IMR-90 (cell line): ENCODE results near the gene TBX3. TPM values are rescaled to one million over a fixed set of nuclear protein-coding genes. Genes with fewer than 3 reads are reported as not detected.

Experiments used
- ATAC-seq: fragments of 200-7000 bp; cut with Tn5 transposase; 2 replicates; pipeline ENCODE4 v1.9.1; 2020; ENCODE audit warnings: low read depth, mild to moderate bottlenecking, moderate library complexity
- BruUV-seq: library from RNA; stranded (reverse); fragments of 400-500 nt; replicated peaks from 2 replicates; lab custom pipeline; 2021; lab: Mats Ljungman, UMichigan
- CTCF ChIA-PET: fragments of 300-600 bp; formaldehyde crosslinking; extraction: SDS; loops from one replicate; lab custom pipeline; 2021; ENCODE audit warnings: antibody characterized with exemption; lab: Yijun Ruan, JAX
- POLR2A ChIA-PET: fragments of 300-600 bp; sonication (Branson Sonifier 250); formaldehyde crosslinking; loops from one replicate; lab custom pipeline; 2022; ENCODE audit warnings: antibody characterized with exemption; ENCODE audit not compliant: unreplicated experiment; lab: Charles Lee
- DNase-seq: peaks from one replicate; pipeline ENCODE4 v3.0.0; 2013
- H2AFZ ChIP-seq: replicated peaks from 2 replicates; pipeline ENCODE3; 2013; ENCODE audit warnings: low read length, mild to moderate bottlenecking; ENCODE audit not compliant: poor library complexity
- H2AK5ac ChIP-seq: 2 replicates; pipeline ENCODE4 v1.6.1; 2013; ENCODE audit warnings: low read depth, low read length, inconsistent platforms
- H2AK9ac ChIP-seq: replicated peaks from 2 replicates; pipeline ENCODE3; 2013; ENCODE audit warnings: mild to moderate bottlenecking, low read depth, low read length, moderate library complexity; ENCODE audit not compliant: poor library complexity
- H2BK120ac ChIP-seq: 2 replicates; pipeline ENCODE4 v1.6.1; 2013; ENCODE audit warnings: low read depth, low read length, inconsistent platforms
- H2BK15ac ChIP-seq: 3 replicates; pipeline ENCODE4 v1.6.1; 2013; ENCODE audit warnings: low read depth, low read length, inconsistent platforms
- H2BK20ac ChIP-seq: 2 replicates; pipeline ENCODE4 v1.6.1; 2013; ENCODE audit warnings: low read depth, mild to moderate bottlenecking, inconsistent platforms, low read length, moderate library complexity
- H2BK5ac ChIP-seq: 2 replicates; pipeline ENCODE4 v1.6.1; 2013; ENCODE audit warnings: mild to moderate bottlenecking, low read depth, low read length, inconsistent platforms; ENCODE audit not compliant: poor library complexity, severe bottlenecking
- H3K14ac ChIP-seq: replicated peaks from 2 replicates; pipeline ENCODE4 v1.6.1; 2013; ENCODE audit warnings: low read depth, low read length, inconsistent platforms
- H3K18ac ChIP-seq: 2 replicates; pipeline ENCODE4 v1.6.1; 2013; ENCODE audit warnings: low read depth, low read length, control low read depth
- H3K23ac ChIP-seq: 2 replicates; pipeline ENCODE4 v1.6.1; 2013; ENCODE audit warnings: low read depth, low read length, inconsistent platforms
- H3K27ac ChIP-seq: 2 replicates; pipeline ENCODE4 v1.5.1; 2013; ENCODE audit warnings: mild to moderate bottlenecking, control low read depth, low read length; ENCODE audit not compliant: insufficient read depth
- H3K27me3 ChIP-seq: 2 replicates; pipeline ENCODE4 v1.6.1; 2013; ENCODE audit warnings: low read length; ENCODE audit not compliant: control insufficient read depth, insufficient read depth
- H3K36me3 ChIP-seq: 2 replicates; pipeline ENCODE4 v1.6.1; 2013; ENCODE audit warnings: low read length, mixed read lengths; ENCODE audit not compliant: control insufficient read depth, insufficient read depth
- H3K4ac ChIP-seq: 2 replicates; pipeline ENCODE4 v1.6.1; 2013; ENCODE audit warnings: low read depth, low read length, inconsistent platforms
- H3K4me1 ChIP-seq: 2 replicates; pipeline ENCODE4 v1.6.1; 2013; ENCODE audit warnings: low read length, mixed read lengths; ENCODE audit not compliant: control insufficient read depth, insufficient read depth
- H3K4me2 ChIP-seq: 2 replicates; pipeline ENCODE4 v1.6.1; 2013; ENCODE audit warnings: low read depth, mild to moderate bottlenecking, control low read depth, low read length, moderate library complexity
- H3K4me3 ChIP-seq: 2 replicates; pipeline ENCODE4 v1.5.1; 2013; ENCODE audit warnings: low read depth, mild to moderate bottlenecking, control low read depth, low read length, moderate library complexity; ENCODE audit not compliant: insufficient read depth
- H3K56ac ChIP-seq: 2 replicates; pipeline ENCODE4 v1.6.1; 2013; ENCODE audit warnings: low read length, inconsistent platforms; ENCODE audit not compliant: insufficient read depth; ENCODE audit errors: extremely low read depth
- H3K79me1 ChIP-seq, 2 experiments: 2 replicates each; pipeline ENCODE4 v1.6.1; 2013; ENCODE audit warnings: low read length in 2 of 2, inconsistent platforms in 1 of 2, low read depth in 1 of 2
- H3K9ac ChIP-seq: 2 replicates; pipeline ENCODE4 v1.6.1; 2013; ENCODE audit warnings: low read depth, low read length, control low read depth
- H3K9me1 ChIP-seq: 2 replicates; pipeline ENCODE4 v1.6.1; 2013; ENCODE audit warnings: low read length, inconsistent platforms; ENCODE audit not compliant: insufficient read depth
- H3K9me3 ChIP-seq: 2 replicates; pipeline ENCODE4 v1.6.1; 2013; ENCODE audit warnings: low read length; ENCODE audit not compliant: control insufficient read depth, insufficient read depth
- H4K20me1 ChIP-seq: 2 replicates; pipeline ENCODE4 v1.6.1; 2013; ENCODE audit warnings: low read length, inconsistent platforms; ENCODE audit not compliant: insufficient read depth
- H4K5ac ChIP-seq: 2 replicates; pipeline ENCODE4 v1.6.1; 2013; ENCODE audit warnings: mild to moderate bottlenecking, low read depth, low read length, control low read depth
- H4K8ac ChIP-seq, 2 experiments: 2 replicates each; pipeline ENCODE4 v1.6.1; 2013; ENCODE audit warnings: low read depth in 2 of 2, low read length in 2 of 2, control low read depth in 1 of 2, inconsistent platforms in 1 of 2
- H4K91ac ChIP-seq: 2 replicates; pipeline ENCODE4 v1.6.1; 2013; ENCODE audit warnings: low read depth, low read length, inconsistent platforms; ENCODE audit not compliant: insufficient read depth
- BHLHE40 ChIP-seq: fragments of 150-350 bp; IDR thresholded peaks from 2 replicates; pipeline ENCODE4 v1.6.1; 2016; ENCODE audit warnings: mild to moderate bottlenecking, low read depth, low read length
- CEBPB ChIP-seq: IDR thresholded peaks from 2 replicates; pipeline ENCODE4 v1.6.1; 2012; ENCODE audit warnings: low read depth, low read length, improper control_type of control experiment
- CHD1 ChIP-seq: IDR thresholded peaks from 2 replicates; pipeline ENCODE4 v1.6.1; 2012; ENCODE audit warnings: low read depth, low read length, improper control_type of control experiment
- CTCF ChIP-seq: conservative IDR thresholded peaks from 2 replicates; pipeline ENCODE4 v1.5.1; 2012; ENCODE audit warnings: mild to moderate bottlenecking, low read depth, low read length, improper control_type of control experiment
- ELK1 ChIP-seq: fragments of 150-350 bp; IDR thresholded peaks from 2 replicates; pipeline ENCODE4 v1.6.1; 2016; ENCODE audit warnings: low read depth, mild to moderate bottlenecking, low read length, moderate library complexity, borderline replicate concordance
- FOS ChIP-seq: fragments of 150-350 bp; IDR thresholded peaks from 2 replicates; pipeline ENCODE4 v1.6.1; 2016; ENCODE audit warnings: low read depth, low read length
- MAFK ChIP-seq: IDR thresholded peaks from 2 replicates; pipeline ENCODE4 v1.6.1; 2012; ENCODE audit warnings: low read depth, low read length, improper control_type of control experiment
- MAZ ChIP-seq: IDR thresholded peaks from 2 replicates; pipeline ENCODE4 v1.6.1; 2012; ENCODE audit warnings: low read depth, mild to moderate bottlenecking, low read length, improper control_type of control experiment, moderate library complexity, borderline replicate concordance
- MXI1 ChIP-seq: IDR thresholded peaks from 2 replicates; pipeline ENCODE4 v1.6.1; 2012; ENCODE audit warnings: low read depth, mild to moderate bottlenecking, low read length, moderate library complexity, borderline replicate concordance
- NFE2L2 ChIP-seq: fragments of 150-350 bp; IDR thresholded peaks from 2 replicates; pipeline ENCODE4 v1.6.1; 2016; ENCODE audit warnings: low read depth, mild to moderate bottlenecking, low read length
- POLR2A ChIP-seq: IDR thresholded peaks from 2 replicates; pipeline ENCODE4 v1.6.1; 2012; ENCODE audit warnings: mild to moderate bottlenecking, low read depth, low read length
- RAD21 ChIP-seq: IDR thresholded peaks from 2 replicates; pipeline ENCODE4 v1.6.1; 2012; ENCODE audit warnings: low read length, improper control_type of control experiment
- RCOR1 ChIP-seq: IDR thresholded peaks from 2 replicates; pipeline ENCODE4 v1.6.1; 2012; ENCODE audit warnings: mild to moderate bottlenecking, low read length, improper control_type of control experiment; ENCODE audit not compliant: insufficient replicate concordance
- RFX5 ChIP-seq: IDR thresholded peaks from 2 replicates; pipeline ENCODE4 v1.8.0; 2012; ENCODE audit warnings: low read depth, mild to moderate bottlenecking, low read length, moderate library complexity
- SMC3 ChIP-seq: fragments of 150-350 bp; IDR thresholded peaks from 2 replicates; pipeline ENCODE4 v1.6.1; 2016; ENCODE audit warnings: low read depth, mild to moderate bottlenecking, antibody characterized with exemption, low read length, moderate library complexity
- USF2 ChIP-seq: fragments of 150-350 bp; IDR thresholded peaks from 2 replicates; pipeline ENCODE4 v1.6.1; 2017; ENCODE audit warnings: mild to moderate bottlenecking, antibody characterized with exemption, low read length, low read depth
- WGBS, 2 experiments: methylation state at CpG; one replicate each; pipeline versions ENCODE4 v1.1.5 to v1.1.7; 2013; ENCODE audit warnings: missing lambda C conversion rate in 2 of 2; ENCODE audit not compliant: insufficient read length in 1 of 2; ENCODE audit errors: extremely low coverage in 2 of 2; 5-methylcytosine and 5-hydroxymethylcytosine counted together
- dilution Hi-C: fragments of 300-500 bp; cut with HindIII; formaldehyde crosslinking; loops from one replicate; pipeline ENCODE4 v1.14.3; 2018; ENCODE audit warnings: low sequenced_read_pairs; ENCODE audit not compliant: unreplicated experiment
- in situ Hi-C: fragments of 300-500 bp; cut with MboI; formaldehyde crosslinking; loops from 3 replicates; pipeline ENCODE4 v1.14.3; 2019; ENCODE audit warnings: low sequenced_read_pairs, inconsistent platforms, mixed read lengths
- intact Hi-C: fragments of 100-400 bp; cut with micrococcal nuclease; formaldehyde crosslinking; loops from 2 replicates; pipeline ENCODE4 v1.10.0; 2022
- polyA plus RNA-seq, 3 experiments: library from polyadenylated mRNA; depleted of rRNA; stranded (reverse); fragments of >200 nt; gene quantifications; 2 replicates each; pipeline ENCODE4 v1.2.3, GENCODE V29; 2012; ENCODE audit warnings: low replicate concordance in 1 of 3
- total RNA-seq: library from RNA; depleted of rRNA; stranded (reverse); fragments of >200 nt; gene quantifications from 2 replicates; pipeline ENCODE4 v1.2.3, GENCODE V29; 2012

Gene TBX3
- total and polyA plus RNA-seq, 2 of the 4 experiments (the other 2 are of a cell fraction), result 15.8 to 44.9 TPM

- no peak for ATAC-seq
Observed at GRCh38 chr12:114700392-114701103, 16.6 kb upstream of the TBX3 start.

More at GRCh38 chr12:114700392-114701103, 16.6 kb upstream of the TBX3 start:
- Histone ChIP-seq H2BK120ac (no peak overlapping the region), H3K36me3 (no peaks in the 10 kb centered on the region), H3K27me3 (peaks cover 9% of the 10 kb centered on the region), H4K5ac (no peak overlapping the region), H3K27ac (no peak overlapping the region), H3K4me1 (peaks cover 12% of the 10 kb centered on the region), H3K56ac (no peak overlapping the region), H4K20me1 (no peaks in the 10 kb centered on the region), H3K23ac (no peak overlapping the region), H3K4me2 (no peak overlapping the region), H3K18ac (no peak overlapping the region), H2AK9ac (no peak overlapping the region), H2BK5ac (no peak overlapping the region), H4K8ac (no peak overlapping the region), H4K91ac (no peak overlapping the region), H3K9me1 (no peaks in the 10 kb centered on the region), H2BK15ac (no peak overlapping the region), H3K14ac (no peak overlapping the region), H2AK5ac (no peak overlapping the region), H3K4me3 (no peak overlapping the region), H3K4ac (no peak overlapping the region), H3K9ac (no peak overlapping the region), H2AFZ (no peak overlapping the region), H3K9me3 (no peaks in the 10 kb centered on the region), H2BK20ac (no peak overlapping the region), H3K79me1 (no peaks in the 10 kb centered on the region)
- 70% methylated on average over 11 of the region's 33 CpGs; no CpG with 5 or more reads in 1 of the 2 experiments for WGBS, 2 experiments
- no peak for DNase-seq
- dilution Hi-C loops (no loop called here), in situ Hi-C loops (no loop called here), intact Hi-C loops (no loop called here)
- TF ChIP-seq CEBPB (no peak), POLR2A (no peak), RFX5 (no peak), FOS (no peak), NFE2L2 (no peak), USF2 (no peak), CTCF (no peak), RAD21 (no peak), ELK1 (no peak), MAFK (no peak), BHLHE40 (no peak), SMC3 (no peak), MAZ (no peak), RCOR1 (no peak), CHD1 (no peak), MXI1 (no peak)
- ChIA-PET CTCF (no interaction called here), POLR2A (no interaction called here)
- BruUV-seq, result no TSS peak
